Stimulated activated naive CD8-positive, alpha-beta T cell treated with anti-CD3 and anti-CD28 coated beads, Interleukin-15, Interleukin-2, amounts not matched to agents 100 ng/mL and 50 ng/mL, for 24 hours (primary cell): ENCODE results near the gene RAI1.
"Not testable (repeated sequence)": the region's sequence is repeated elsewhere in the genome, so short reads cannot be mapped to it uniquely, and the experiment has no call there.

Source experiments
- H3K27ac Mint-ChIP-seq: one replicate; pipeline ENCODE4 v1.8.0; 2021; ENCODE audit warnings: mild to moderate bottlenecking, mixed read lengths
- H3K27me3 Mint-ChIP-seq: one replicate; pipeline ENCODE4 v1.8.0; 2021; ENCODE audit warnings: mixed read lengths
- H3K36me3 Mint-ChIP-seq: one replicate; pipeline ENCODE4 v1.8.0; 2021; ENCODE audit warnings: low read depth, mixed read lengths
- H3K4me1 Mint-ChIP-seq: one replicate; pipeline ENCODE4 v1.8.0; 2021; ENCODE audit warnings: low read depth, mixed read lengths
- H3K4me3 Mint-ChIP-seq: one replicate; pipeline ENCODE4 v1.8.0; 2021; ENCODE audit warnings: mild to moderate bottlenecking, mixed read lengths
- H3K9me3 Mint-ChIP-seq: one replicate; pipeline ENCODE4 v1.8.0; 2021; ENCODE audit warnings: mixed read lengths

RAI1 gene

DNA sequence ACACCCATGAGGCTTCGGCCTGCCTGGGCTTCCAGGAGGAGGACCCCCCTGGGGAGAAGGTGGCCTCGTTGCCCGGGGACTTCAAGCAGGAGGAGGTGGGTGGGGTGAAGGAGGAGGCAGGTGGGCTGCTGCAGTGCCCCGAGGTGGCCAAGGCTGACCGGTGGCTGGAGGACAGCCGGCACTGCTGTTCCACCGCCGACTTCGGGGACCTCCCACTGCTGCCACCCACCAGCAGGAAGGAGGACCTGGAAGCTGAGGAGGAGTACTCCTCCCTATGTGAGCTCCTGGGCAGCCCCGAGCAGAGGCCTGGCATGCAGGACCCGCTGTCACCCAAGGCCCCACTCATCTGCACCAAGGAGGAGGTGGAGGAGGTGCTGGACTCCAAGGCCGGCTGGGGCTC, 114.0 kb downstream of the RAI1 start:
- no peaks in the 10 kb centered on the region for H3K27me3 Mint-ChIP-seq
- H3K27ac Mint-ChIP-seq, result no peak overlapping the region
- H3K9me3 Mint-ChIP-seq, result no peaks in the 10 kb centered on the region
- H3K36me3 Mint-ChIP-seq, result peaks cover 7% of the 10 kb centered on the region
- peaks cover 23% of the 10 kb centered on the region for H3K4me1 Mint-ChIP-seq
- no peak overlapping the region for H3K4me3 Mint-ChIP-seq

DNA sequence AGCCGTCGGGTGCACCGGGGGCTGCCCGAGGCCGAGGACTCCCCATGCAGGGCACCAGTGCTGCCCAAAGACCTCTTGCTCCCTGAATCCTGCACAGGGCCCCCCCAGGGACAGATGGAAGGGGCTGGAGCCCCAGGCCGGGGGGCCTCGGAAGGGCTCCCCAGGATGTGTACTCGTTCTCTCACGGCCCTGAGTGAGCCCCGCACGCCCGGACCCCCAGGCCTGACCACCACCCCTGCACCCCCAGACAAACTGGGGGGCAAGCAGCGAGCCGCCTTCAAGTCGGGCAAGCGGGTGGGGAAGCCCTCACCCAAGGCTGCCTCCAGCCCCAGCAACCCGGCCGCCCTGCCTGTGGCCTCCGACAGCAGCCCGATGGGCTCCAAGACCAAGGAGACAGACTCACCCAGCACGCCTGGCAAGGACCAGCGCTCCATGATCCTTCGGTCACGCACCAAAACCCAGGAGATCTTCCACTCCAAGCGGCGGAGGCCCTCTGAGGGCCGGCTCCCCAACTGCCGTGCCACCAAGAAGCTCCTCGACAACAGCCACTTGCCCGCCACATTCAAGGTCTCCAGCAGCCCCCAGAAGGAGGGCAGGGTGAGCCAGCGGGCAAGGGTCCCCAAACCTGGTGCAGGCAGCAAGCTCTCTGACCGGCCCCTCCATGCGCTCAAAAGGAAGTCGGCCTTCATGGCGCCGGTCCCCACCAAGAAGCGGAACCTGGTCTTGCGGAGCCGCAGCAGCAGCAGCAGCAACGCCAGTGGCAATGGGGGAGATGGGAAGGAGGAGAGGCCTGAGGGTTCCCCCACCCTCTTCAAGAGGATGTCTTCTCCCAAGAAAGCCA, 114.9 kb downstream of the RAI1 start:
- no peaks in the 10 kb centered on the region for H3K9me3 Mint-ChIP-seq
- H3K27me3 Mint-ChIP-seq, result no peaks in the 10 kb centered on the region
- H3K4me1 Mint-ChIP-seq, result peaks cover 23% of the 10 kb centered on the region
- H3K27ac Mint-ChIP-seq, result no peak overlapping the region
- H3K4me3 Mint-ChIP-seq, result no peak overlapping the region
- H3K36me3 Mint-ChIP-seq, result peaks cover 7% of the 10 kb centered on the region

DNA sequence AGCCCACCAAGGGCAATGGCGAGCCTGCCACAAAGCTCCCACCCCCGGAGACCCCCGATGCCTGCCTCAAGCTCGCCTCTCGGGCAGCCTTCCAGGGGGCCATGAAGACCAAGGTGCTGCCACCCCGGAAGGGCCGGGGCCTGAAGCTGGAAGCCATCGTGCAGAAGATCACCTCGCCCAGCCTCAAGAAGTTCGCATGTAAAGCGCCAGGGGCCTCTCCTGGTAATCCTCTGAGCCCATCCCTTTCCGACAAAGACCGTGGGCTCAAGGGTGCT, 115.5 kb downstream of the RAI1 start:
- Mint-ChIP-seq H3K27ac (no peak overlapping the region), H3K36me3 (peaks cover 7% of the 10 kb centered on the region), H3K4me1 (peaks cover 23% of the 10 kb centered on the region), H3K4me3 (no peak overlapping the region), H3K27me3 (no peaks in the 10 kb centered on the region), H3K9me3 (no peaks in the 10 kb centered on the region)

DNA sequence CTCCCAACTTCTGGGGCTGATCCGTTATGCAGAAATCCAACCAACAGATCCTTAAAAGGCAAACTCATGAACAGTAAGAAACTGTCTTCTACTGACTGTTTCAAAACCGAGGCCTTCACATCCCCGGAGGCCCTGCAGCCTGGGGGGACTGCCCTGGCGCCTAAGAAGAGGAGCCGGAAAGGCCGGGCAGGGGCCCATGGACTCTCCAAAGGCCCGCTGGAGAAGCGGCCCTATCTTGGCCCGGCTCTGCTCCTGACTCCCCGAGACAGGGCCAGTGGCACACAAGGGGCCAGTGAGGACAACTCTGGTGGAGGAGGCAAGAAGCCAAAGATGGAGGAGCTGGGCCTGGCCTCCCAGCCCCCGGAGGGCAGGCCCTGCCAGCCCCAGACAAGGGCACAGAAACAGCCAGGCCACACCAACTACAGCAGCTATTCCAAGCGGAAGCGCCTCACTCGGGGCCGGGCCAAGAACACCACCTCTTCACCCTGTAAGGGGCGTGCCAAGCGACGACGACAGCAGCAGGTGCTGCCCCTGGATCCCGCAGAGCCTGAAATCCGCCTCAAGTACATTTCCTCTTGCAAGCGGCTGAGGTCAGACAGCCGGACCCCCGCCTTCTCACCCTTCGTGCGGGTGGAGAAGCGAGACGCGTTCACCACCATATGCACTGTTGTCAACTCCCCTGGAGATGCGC, 116.0 kb downstream of the RAI1 start:
- Mint-ChIP-seq H3K9me3 (no peaks in the 10 kb centered on the region), H3K27me3 (no peaks in the 10 kb centered on the region), H3K4me3 (no peak overlapping the region), H3K36me3 (peaks cover 7% of the 10 kb centered on the region), H3K27ac (no peak overlapping the region), H3K4me1 (peaks cover 17% of the 10 kb centered on the region)

DNA sequence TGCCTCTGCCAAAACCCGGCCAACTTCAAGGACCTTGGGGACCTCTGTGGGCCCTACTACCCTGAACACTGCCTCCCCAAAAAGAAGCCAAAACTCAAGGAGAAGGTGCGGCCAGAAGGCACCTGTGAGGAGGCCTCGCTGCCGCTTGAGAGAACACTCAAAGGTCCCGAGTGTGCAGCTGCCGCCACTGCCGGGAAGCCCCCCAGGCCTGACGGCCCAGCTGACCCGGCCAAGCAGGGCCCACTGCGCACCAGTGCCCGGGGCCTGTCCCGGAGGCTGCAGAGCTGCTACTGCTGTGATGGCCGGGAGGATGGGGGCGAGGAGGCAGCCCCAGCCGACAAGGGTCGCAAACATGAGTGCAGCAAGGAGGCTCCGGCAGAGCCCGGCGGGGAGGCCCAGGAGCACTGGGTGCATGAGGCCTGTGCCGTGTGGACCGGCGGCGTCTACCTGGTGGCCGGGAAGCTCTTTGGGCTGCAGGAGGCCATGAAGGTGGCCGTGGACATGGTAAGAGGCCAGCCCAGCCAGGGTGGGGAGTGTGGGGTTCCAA, 116.8 kb downstream of the RAI1 start:
- Mint-ChIP-seq H3K27me3 (no peaks in the 10 kb centered on the region), H3K27ac (no peak overlapping the region), H3K9me3 (no peaks in the 10 kb centered on the region), H3K4me1 (peaks cover 9% of the 10 kb centered on the region), H3K4me3 (no peak overlapping the region), H3K36me3 (peaks cover 7% of the 10 kb centered on the region)

DNA sequence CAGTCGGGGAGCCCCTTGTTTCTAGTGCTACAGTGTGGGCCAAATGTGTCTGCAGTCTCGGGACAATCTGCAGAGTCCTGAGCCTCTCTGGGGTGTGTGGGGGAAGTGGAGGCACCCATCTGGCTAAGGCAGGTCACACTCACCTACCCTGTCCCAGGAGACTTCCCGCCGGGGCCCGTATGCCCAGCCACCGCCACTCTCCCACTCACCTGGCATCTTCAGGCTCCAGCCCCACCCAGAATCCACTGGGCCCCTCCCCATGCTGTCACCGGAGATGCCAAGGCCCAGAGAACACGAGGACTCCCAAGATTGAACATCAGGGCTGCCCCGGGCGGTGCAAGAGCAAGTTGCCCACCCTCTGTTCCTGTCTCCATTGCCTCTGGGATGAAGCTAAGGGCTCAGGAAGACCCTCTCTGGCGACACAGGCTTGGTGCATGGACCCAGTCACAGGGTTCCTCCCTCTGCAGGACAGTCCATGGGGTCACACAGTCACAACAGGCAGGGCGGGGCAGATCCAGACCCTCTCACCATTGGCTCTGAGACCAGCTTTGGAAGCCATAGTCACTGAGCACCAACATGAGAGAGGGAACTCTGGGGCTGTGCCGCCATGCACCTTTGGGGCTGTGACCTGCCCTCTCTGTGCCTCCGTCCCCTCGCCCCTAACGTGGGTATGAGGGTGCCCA, 117.5 kb downstream of the RAI1 start:
- Mint-ChIP-seq H3K36me3 (peaks cover 4% of the 10 kb centered on the region), H3K4me3 (no peak overlapping the region), H3K4me1 (peaks cover 4% of the 10 kb centered on the region), H3K9me3 (no peaks in the 10 kb centered on the region), H3K27me3 (no peaks in the 10 kb centered on the region), H3K27ac (no peak overlapping the region)

- Mint-ChIP-seq H3K4me1 (no peaks in the 10 kb centered on the region), H3K4me3 (no peak overlapping the region), H3K9me3 (no peaks in the 10 kb centered on the region), H3K27ac (no peak overlapping the region), H3K27me3 (no peaks in the 10 kb centered on the region), H3K36me3 (peaks cover 4% of the 10 kb centered on the region)
These were observed 119.3 kb downstream of the RAI1 start for GRCh38 chr17:17800504-17801021.

GRCh38 chr17:17801800-17802481, 120.7 kb downstream of the RAI1 start:
- H3K4me3 Mint-ChIP-seq, result no peak overlapping the region
- H3K4me1 Mint-ChIP-seq, result no peaks in the 10 kb centered on the region
- H3K27me3 Mint-ChIP-seq, result no peaks in the 10 kb centered on the region
- no peak overlapping the region for H3K27ac Mint-ChIP-seq
- peaks cover 4% of the 10 kb centered on the region for H3K36me3 Mint-ChIP-seq
- H3K9me3 Mint-ChIP-seq, result no peaks in the 10 kb centered on the region

GRCh38 chr17:17804007-17804406, 122.7 kb downstream of the RAI1 start:
- no peaks in the 10 kb centered on the region for H3K9me3 Mint-ChIP-seq
- peaks cover 6% of the 10 kb centered on the region for H3K4me1 Mint-ChIP-seq
- no peak overlapping the region for H3K4me3 Mint-ChIP-seq
- no peak overlapping the region for H3K27ac Mint-ChIP-seq
- H3K36me3 Mint-ChIP-seq, result peaks cover 8% of the 10 kb centered on the region
- H3K27me3 Mint-ChIP-seq, result no peaks in the 10 kb centered on the region

DNA sequence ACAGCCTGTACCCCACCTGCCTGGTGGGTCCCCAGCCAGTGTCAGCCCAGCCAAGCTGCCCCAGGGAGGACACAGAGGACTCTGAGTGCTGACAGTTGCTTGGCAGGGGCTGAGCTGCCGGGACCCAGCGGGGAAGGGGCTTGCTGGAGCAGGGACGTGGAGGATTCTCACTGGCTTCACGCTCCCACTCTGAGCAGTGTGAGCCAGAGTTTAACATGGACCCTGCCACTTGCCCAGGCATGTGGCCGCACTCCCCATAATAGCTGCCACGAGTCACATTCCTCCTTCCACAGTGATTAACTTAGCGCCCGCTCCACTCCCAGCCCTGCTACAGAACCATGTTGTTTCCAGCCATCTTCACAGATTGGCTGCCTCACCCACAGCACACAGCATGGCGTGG, 124.3 kb downstream of the RAI1 start:
- Mint-ChIP-seq H3K27me3 (no peaks in the 10 kb centered on the region), H3K4me3 (no peak overlapping the region), H3K27ac (no peak overlapping the region), H3K4me1 (peaks cover 8% of the 10 kb centered on the region), H3K36me3 (peaks cover 8% of the 10 kb centered on the region), H3K9me3 (no peaks in the 10 kb centered on the region)

DNA sequence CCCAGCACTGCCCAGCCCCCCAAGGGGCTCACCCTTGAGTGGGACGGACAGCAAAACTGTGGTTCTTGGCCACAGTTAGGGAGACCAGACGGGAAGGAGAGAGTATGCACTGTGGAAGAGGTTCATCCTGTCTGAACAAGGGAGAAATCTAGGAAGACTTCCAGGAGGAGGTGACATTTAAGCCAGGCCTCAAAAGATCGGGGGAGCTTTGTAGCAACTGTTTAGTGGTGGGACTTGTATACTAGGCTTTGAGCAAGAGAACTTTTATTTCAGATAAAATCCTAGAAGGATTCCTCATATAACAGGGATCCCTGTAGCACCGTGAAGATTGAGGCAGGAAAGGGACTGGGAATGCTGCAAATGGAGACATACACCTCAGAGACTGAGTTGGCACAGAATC, 124.8 kb downstream of the RAI1 start:
- Mint-ChIP-seq H3K9me3 (no peaks in the 10 kb centered on the region), H3K36me3 (peaks cover 8% of the 10 kb centered on the region), H3K4me1 (peaks cover 8% of the 10 kb centered on the region), H3K27me3 (no peaks in the 10 kb centered on the region), H3K27ac (no peak overlapping the region), H3K4me3 (no peak overlapping the region)

GRCh38 chr17:17806611-17807274, 125.5 kb downstream of the RAI1 start:
- no peaks in the 10 kb centered on the region for H3K9me3 Mint-ChIP-seq
- no peak overlapping the region for H3K4me3 Mint-ChIP-seq
- H3K27me3 Mint-ChIP-seq, result no peaks in the 10 kb centered on the region
- H3K36me3 Mint-ChIP-seq, result peaks cover 8% of the 10 kb centered on the region
- peaks cover 8% of the 10 kb centered on the region for H3K4me1 Mint-ChIP-seq
- H3K27ac Mint-ChIP-seq, result no peak overlapping the region

- H3K36me3 Mint-ChIP-seq, result peaks cover 12% of the 10 kb centered on the region
These were observed 126.2 kb downstream of the RAI1 start for GRCh38 chr17:17807440-17807839.

DNA sequence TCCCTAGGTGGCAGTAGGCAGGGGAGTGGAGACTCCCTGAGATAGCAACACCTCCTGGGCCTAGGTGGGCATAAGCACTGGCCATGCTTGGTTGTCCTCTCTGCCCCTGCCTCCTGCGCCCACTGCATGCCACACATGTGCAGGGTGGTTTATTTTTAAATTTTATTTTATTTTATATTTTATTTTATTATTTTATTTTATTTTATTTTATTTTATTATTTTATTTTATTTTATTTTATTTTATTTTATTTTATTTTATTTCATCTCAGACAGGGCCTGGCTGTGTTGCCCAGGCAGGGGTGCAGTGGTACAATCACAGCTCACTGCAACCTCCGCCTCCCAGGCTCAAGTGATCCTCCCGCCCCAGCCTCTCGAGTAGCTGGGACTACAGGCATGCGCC, 126.9 kb downstream of the RAI1 start:
- H3K4me1 Mint-ChIP-seq, result peaks cover 13% of the 10 kb centered on the region
- not testable (repeated sequence) for H3K9me3 Mint-ChIP-seq, H3K27ac Mint-ChIP-seq, H3K4me3 Mint-ChIP-seq, H3K27me3 Mint-ChIP-seq
- H3K36me3 Mint-ChIP-seq, result peaks cover 12% of the 10 kb centered on the region

More at GRCh38 chr17:17807440-17807839, 126.2 kb downstream of the RAI1 start:
- no peaks in the 10 kb centered on the region for H3K9me3 Mint-ChIP-seq
- H3K4me1 Mint-ChIP-seq, result peaks cover 13% of the 10 kb centered on the region
- H3K27ac Mint-ChIP-seq, result no peak overlapping the region
- no peak overlapping the region for H3K4me3 Mint-ChIP-seq
- H3K27me3 Mint-ChIP-seq, result no peaks in the 10 kb centered on the region
